ENCODE measurements around the gene KCNMB2.

The KCNMB2 gene

GRCh38 chr3:178567611-178568010, 31.4 kb downstream of the KCNMB2 start:
- DNase-seq (ENCODE audit: extremely low read depth in 1 of 2, low read depth in 1 of 2) = no peak

- DNase-seq (ENCODE audit: extremely low read depth in 1 of 2, low read depth in 1 of 2) = no peak
These were observed 32.0 kb downstream of the KCNMB2 start for GRCh38 chr3:178568155-178568731.

- no peak for DNase-seq (ENCODE audit: extremely low read depth in 1 of 2, low read depth in 1 of 2)
These were observed 32.7 kb downstream of the KCNMB2 start for GRCh38 chr3:178568911-178569310.

GRCh38 chr3:178569826-178570225, 33.6 kb downstream of the KCNMB2 start:
- DNase-seq (ENCODE audit: extremely low read depth in 1 of 2, low read depth in 1 of 2) = no peak

- DNase-seq (ENCODE audit: extremely low read depth in 1 of 2, low read depth in 1 of 2) = no peak
These were observed 47.8 kb downstream of the KCNMB2 start for GRCh38 chr3:178583963-178584575.

GRCh38 chr3:178584722-178585380, 48.6 kb downstream of the KCNMB2 start:
- DNase-seq (ENCODE audit: extremely low read depth in 1 of 2, low read depth in 1 of 2) = no peak

- DNase-seq (ENCODE audit: extremely low read depth in 1 of 2, low read depth in 1 of 2) = no peak
These were observed 49.2 kb downstream of the KCNMB2 start for GRCh38 chr3:178585454-178585853.

GRCh38 chr3:178586076-178586475, 49.8 kb downstream of the KCNMB2 start:
- no peak for DNase-seq (ENCODE audit: extremely low read depth in 1 of 2, low read depth in 1 of 2)

GRCh38 chr3:178588628-178589027, 52.4 kb downstream of the KCNMB2 start:
- DNase-seq (ENCODE audit: extremely low read depth in 1 of 2, low read depth in 1 of 2) = no peak

- DNase-seq (ENCODE audit: extremely low read depth in 1 of 2, low read depth in 1 of 2) = no peak
These were observed 57.5 kb downstream of the KCNMB2 start for GRCh38 chr3:178593786-178594185.

GRCh38 chr3:178597371-178597770, 61.1 kb downstream of the KCNMB2 start:
- DNase-seq (ENCODE audit: extremely low read depth in 1 of 2, low read depth in 1 of 2) = no peak

GRCh38 chr3:178602856-178603255, 66.6 kb downstream of the KCNMB2 start:
- no peak for DNase-seq (ENCODE audit: extremely low read depth in 1 of 2, low read depth in 1 of 2)

GRCh38 chr3:178603735-178604134, 67.5 kb downstream of the KCNMB2 start:
- DNase-seq (ENCODE audit: extremely low read depth in 1 of 2, low read depth in 1 of 2) = no peak

GRCh38 chr3:178618197-178618596, 82.0 kb downstream of the KCNMB2 start:
- no peak for DNase-seq (ENCODE audit: extremely low read depth in 1 of 2, low read depth in 1 of 2)

- no peak for DNase-seq (ENCODE audit: extremely low read depth in 1 of 2, low read depth in 1 of 2)
These were observed 82.7 kb downstream of the KCNMB2 start for GRCh38 chr3:178618896-178619295.

- DNase-seq (ENCODE audit: extremely low read depth in 1 of 2, low read depth in 1 of 2) = no peak
These were observed 87.5 kb downstream of the KCNMB2 start for GRCh38 chr3:178623666-178624255.

- no peak for DNase-seq (ENCODE audit: extremely low read depth in 1 of 2, low read depth in 1 of 2)
These were observed 88.0 kb downstream of the KCNMB2 start for GRCh38 chr3:178624276-178624675.

GRCh38 chr3:178625053-178625600, 88.9 kb downstream of the KCNMB2 start:
- DNase-seq (ENCODE audit: extremely low read depth in 1 of 2, low read depth in 1 of 2) = no peak

- DNase-seq (ENCODE audit: extremely low read depth in 1 of 2, low read depth in 1 of 2) = no peak
These were observed 91.8 kb downstream of the KCNMB2 start for GRCh38 chr3:178628037-178628436.

GRCh38 chr3:178629430-178630178, 93.4 kb downstream of the KCNMB2 start:
- DNase-seq (ENCODE audit: extremely low read depth in 1 of 2, low read depth in 1 of 2) = no peak

- no peak for DNase-seq (ENCODE audit: extremely low read depth in 1 of 2, low read depth in 1 of 2)
These were observed 95.7 kb downstream of the KCNMB2 start for GRCh38 chr3:178631950-178632349.

Data from activated CD8-positive, alpha-beta memory T cell treated with anti-CD3 and anti-CD28 coated beads for 1 hour (primary cell).